Measurements from ENCODE around the gene DDX17.

The DDX17 gene

GRCh38 chr22:38506118-38506962 lies at the start of gene DDX17:
Gene DDX17, minus strand, starts transcription at chr22:38506311.
- DNase-seq (ENCODE audit: low read depth in 3 of 3), result peak; percentile 89 to 91 (median 90)

GRCh38 chr22:38554281-38554680 lies 48.2 kb upstream of the DDX17 start:
- DNase-seq (ENCODE audit: low read depth in 3 of 3), result no peak

GRCh38 chr22:38549101-38549894 lies 43.2 kb upstream of the DDX17 start:
- no peak for DNase-seq (ENCODE audit: low read depth in 3 of 3)

- DNase-seq (ENCODE audit: low read depth in 3 of 3), result no peak
These were observed 34.6 kb upstream of the DDX17 start for GRCh38 chr22:38540701-38541100.

GRCh38 chr22:38531251-38531938 lies 25.3 kb upstream of the DDX17 start:
- DNase-seq (ENCODE audit: low read depth in 3 of 3), result no peak

GRCh38 chr22:38524429-38524828 lies 18.3 kb upstream of the DDX17 start:
- no peak for DNase-seq (ENCODE audit: low read depth in 3 of 3)

- DNase-seq (ENCODE audit: low read depth in 3 of 3), result no peak
These were observed 17.4 kb upstream of the DDX17 start for GRCh38 chr22:38523479-38523878.

GRCh38 chr22:38523029-38523428 lies 16.9 kb upstream of the DDX17 start:
- DNase-seq (ENCODE audit: low read depth in 3 of 3), result no peak

- no peak for DNase-seq (ENCODE audit: low read depth in 3 of 3)
These were observed 13.5 kb upstream of the DDX17 start for GRCh38 chr22:38519453-38520250.

- no peak for DNase-seq (ENCODE audit: low read depth in 3 of 3)
These were observed 12.5 kb upstream of the DDX17 start for GRCh38 chr22:38518620-38519019.

- DNase-seq (ENCODE audit: low read depth in 3 of 3), result peak in 2 of 3 experiments; percentile 8 to 13
These were observed 7.0 kb upstream of the DDX17 start for GRCh38 chr22:38513063-38513462.

- no peak for DNase-seq (ENCODE audit: low read depth in 3 of 3)
These were observed 4.4 kb upstream of the DDX17 start for GRCh38 chr22:38510416-38510970.

GRCh38 chr22:38505541-38506117 lies 482 bp downstream of the DDX17 start:
- peak; percentile 31 to 59 (median 49) for DNase-seq (ENCODE audit: low read depth in 3 of 3)

- peak; percentile 26 to 36 (median 29) for DNase-seq (ENCODE audit: low read depth in 3 of 3)
These were observed 1.2 kb downstream of the DDX17 start for GRCh38 chr22:38504731-38505540.

GRCh38 chr22:38503021-38503420 lies 3.1 kb downstream of the DDX17 start:
- DNase-seq (ENCODE audit: low read depth in 3 of 3), result no peak

GRCh38 chr22:38501797-38502672 lies 4.1 kb downstream of the DDX17 start:
- DNase-seq (ENCODE audit: low read depth in 3 of 3), result no peak

GRCh38 chr22:38497869-38498268 lies 8.2 kb downstream of the DDX17 start:
- DNase-seq (ENCODE audit: low read depth in 3 of 3), result no peak

GRCh38 chr22:38494939-38495338 lies 11.2 kb downstream of the DDX17 start:
- no peak for DNase-seq (ENCODE audit: low read depth in 3 of 3)

- DNase-seq (ENCODE audit: low read depth in 3 of 3), result no peak
These were observed 11.6 kb downstream of the DDX17 start for GRCh38 chr22:38494498-38494897.

Measured in stimulated activated CD4-positive, alpha-beta T cell treated with anti-CD3 and anti-CD28 coated beads, TNF-alpha, amount 100 ng/mL, for 4 hours (primary cell).